Measurements from ENCODE around the gene DOCK9.

Gene DOCK9

DNA sequence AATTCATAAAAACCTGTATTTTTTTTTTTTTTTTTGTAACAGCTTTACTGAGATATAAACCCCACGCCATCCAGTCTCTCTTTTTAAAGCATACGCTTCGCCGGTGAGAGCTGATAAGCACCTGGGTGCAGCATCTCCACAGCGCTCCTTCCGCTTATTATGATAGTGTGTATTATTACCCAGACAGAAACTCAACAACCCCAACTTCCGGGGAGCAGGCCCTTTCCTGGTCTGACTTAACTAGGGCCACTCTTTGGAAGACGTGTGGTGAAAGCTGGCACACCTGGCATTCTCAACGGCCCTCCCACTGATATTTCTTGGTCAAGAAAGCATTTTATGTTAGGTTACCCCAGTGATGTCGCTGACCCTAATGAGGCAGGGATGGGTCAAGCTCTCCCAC lies 173.9 kb downstream of the DOCK9 start:
- H3K4me1 Mint-ChIP-seq (ENCODE audit: low read depth): no peaks in the 10 kb centered on the region
- H3K4me3 Mint-ChIP-seq: no peak overlapping the region
- H3K36me3 Mint-ChIP-seq (ENCODE audit: low read depth): peaks cover 36% of the 10 kb centered on the region
- H3K27me3 Mint-ChIP-seq: no peaks in the 10 kb centered on the region
- no peak overlapping the region for H3K27ac Mint-ChIP-seq
- no peaks in the 10 kb centered on the region for H3K9me3 Mint-ChIP-seq

GRCh38 chr13:98803111-98803561 lies 174.7 kb downstream of the DOCK9 start:
- Mint-ChIP-seq H3K9me3 (no peaks in the 10 kb centered on the region), H3K27me3 (no peaks in the 10 kb centered on the region), H3K4me3 (no peak overlapping the region), H3K36me3 (ENCODE audit: low read depth) (peaks cover 40% of the 10 kb centered on the region), H3K4me1 (ENCODE audit: low read depth) (no peaks in the 10 kb centered on the region), H3K27ac (no peak overlapping the region)

- Mint-ChIP-seq H3K27me3 (no peaks in the 10 kb centered on the region), H3K27ac (no peak overlapping the region), H3K4me1 (ENCODE audit: low read depth) (no peaks in the 10 kb centered on the region), H3K4me3 (no peak overlapping the region), H3K9me3 (no peaks in the 10 kb centered on the region), H3K36me3 (ENCODE audit: low read depth) (peaks cover 41% of the 10 kb centered on the region)
Observed at GRCh38 chr13:98802559-98802958, 175.3 kb downstream of the DOCK9 start.

GRCh38 chr13:98801626-98802418 lies 176.0 kb downstream of the DOCK9 start:
- Mint-ChIP-seq H3K4me3 (no peak overlapping the region), H3K36me3 (ENCODE audit: low read depth) (peaks cover 41% of the 10 kb centered on the region), H3K4me1 (ENCODE audit: low read depth) (no peaks in the 10 kb centered on the region), H3K27ac (no peak overlapping the region), H3K9me3 (no peaks in the 10 kb centered on the region), H3K27me3 (no peaks in the 10 kb centered on the region)

GRCh38 chr13:98800078-98800477 lies 177.8 kb downstream of the DOCK9 start:
- H3K27ac Mint-ChIP-seq: no peak overlapping the region
- no peaks in the 10 kb centered on the region for H3K27me3 Mint-ChIP-seq
- no peak overlapping the region for H3K4me3 Mint-ChIP-seq
- H3K4me1 Mint-ChIP-seq (ENCODE audit: low read depth): no peaks in the 10 kb centered on the region
- H3K36me3 Mint-ChIP-seq (ENCODE audit: low read depth): peaks cover 44% of the 10 kb centered on the region
- no peaks in the 10 kb centered on the region for H3K9me3 Mint-ChIP-seq

- H3K4me3 Mint-ChIP-seq: no peak overlapping the region
- H3K9me3 Mint-ChIP-seq: no peaks in the 10 kb centered on the region
- no peaks in the 10 kb centered on the region for H3K4me1 Mint-ChIP-seq (ENCODE audit: low read depth)
- H3K36me3 Mint-ChIP-seq (ENCODE audit: low read depth): peaks cover 55% of the 10 kb centered on the region
- no peak overlapping the region for H3K27ac Mint-ChIP-seq
- no peaks in the 10 kb centered on the region for H3K27me3 Mint-ChIP-seq
Observed at GRCh38 chr13:98798849-98799645, 178.8 kb downstream of the DOCK9 start.

DNA sequence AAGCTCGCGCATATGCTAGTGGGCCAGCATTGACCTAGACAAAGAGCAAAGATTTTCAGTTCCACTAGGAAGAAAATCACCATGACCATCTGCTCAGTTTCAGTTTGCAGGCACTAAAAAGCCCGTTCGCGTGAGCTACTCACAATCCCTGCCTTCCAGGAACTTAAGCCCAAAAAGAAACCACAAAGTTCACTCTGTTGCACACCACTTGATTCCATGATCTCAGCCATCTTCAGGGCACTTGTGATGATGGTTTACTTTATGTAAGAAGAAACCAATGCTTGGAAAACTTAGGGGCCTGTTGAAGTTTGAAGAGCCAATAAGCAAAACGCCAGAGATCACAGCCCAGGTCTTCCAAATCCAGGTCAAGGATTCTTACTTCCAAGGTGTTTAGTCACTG lies 180.4 kb downstream of the DOCK9 start:
- Mint-ChIP-seq H3K27ac (no peak overlapping the region), H3K9me3 (no peaks in the 10 kb centered on the region), H3K4me3 (no peak overlapping the region), H3K36me3 (ENCODE audit: low read depth) (peaks cover 60% of the 10 kb centered on the region), H3K27me3 (no peaks in the 10 kb centered on the region), H3K4me1 (ENCODE audit: low read depth) (no peaks in the 10 kb centered on the region)

DNA sequence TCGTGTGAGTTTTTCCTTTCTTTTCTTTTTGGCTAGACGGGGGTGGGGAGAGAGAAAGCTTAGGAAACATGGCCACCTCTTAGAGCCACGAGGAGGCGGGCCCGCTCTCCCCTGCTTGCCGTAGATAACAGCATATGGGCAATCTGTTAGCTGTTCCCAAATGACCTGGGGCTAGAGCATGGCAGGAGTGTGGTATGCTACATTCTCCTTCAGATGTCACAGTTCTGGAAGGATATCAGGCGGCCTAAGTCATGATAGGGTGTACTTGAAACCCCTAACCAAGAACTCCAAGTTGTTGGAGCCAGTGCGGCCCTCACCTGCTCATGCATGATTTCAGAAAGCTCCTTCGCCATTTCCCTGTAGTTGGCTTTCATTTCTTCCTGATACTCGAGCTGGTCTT lies 181.1 kb downstream of the DOCK9 start:
- H3K27me3 Mint-ChIP-seq: no peaks in the 10 kb centered on the region
- no peak overlapping the region for H3K4me3 Mint-ChIP-seq
- H3K9me3 Mint-ChIP-seq: no peaks in the 10 kb centered on the region
- no peak overlapping the region for H3K27ac Mint-ChIP-seq
- peaks cover 58% of the 10 kb centered on the region for H3K36me3 Mint-ChIP-seq (ENCODE audit: low read depth)
- H3K4me1 Mint-ChIP-seq (ENCODE audit: low read depth): no peaks in the 10 kb centered on the region

- Mint-ChIP-seq H3K9me3 (no peaks in the 10 kb centered on the region), H3K27ac (no peak overlapping the region), H3K27me3 (no peaks in the 10 kb centered on the region), H3K4me1 (ENCODE audit: low read depth) (no peaks in the 10 kb centered on the region), H3K4me3 (no peak overlapping the region), H3K36me3 (ENCODE audit: low read depth) (peaks cover 58% of the 10 kb centered on the region)
Observed at GRCh38 chr13:98796191-98796590, 181.7 kb downstream of the DOCK9 start.

DNA sequence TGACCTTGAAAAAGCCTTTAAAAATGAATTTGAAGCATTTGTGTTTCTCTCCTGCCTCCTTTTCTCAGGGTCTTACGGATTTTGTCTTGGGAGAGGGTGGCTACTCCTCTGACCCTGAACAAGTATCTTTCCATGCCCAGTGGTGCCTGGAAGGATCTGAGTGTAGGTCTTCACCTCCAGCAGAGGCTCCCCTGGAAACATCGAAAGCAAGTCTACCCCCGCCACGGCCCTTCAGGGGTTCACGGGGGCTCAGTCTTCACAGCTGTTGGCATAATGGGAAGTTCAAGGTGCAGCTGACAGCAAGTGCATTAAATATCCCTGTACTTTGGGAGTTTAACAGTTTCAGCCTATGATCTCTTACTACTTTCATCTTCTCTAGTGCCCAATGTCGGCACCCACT lies 182.6 kb downstream of the DOCK9 start:
- Mint-ChIP-seq H3K27me3 (no peaks in the 10 kb centered on the region), H3K36me3 (ENCODE audit: low read depth) (peaks cover 58% of the 10 kb centered on the region), H3K27ac (no peak overlapping the region)

GRCh38 chr13:98794498-98794897 lies 183.4 kb downstream of the DOCK9 start:
- Mint-ChIP-seq H3K4me3 (no peak overlapping the region), H3K9me3 (peaks cover 4% of the 10 kb centered on the region), H3K27ac (no peak overlapping the region), H3K4me1 (ENCODE audit: low read depth) (no peaks in the 10 kb centered on the region), H3K36me3 (ENCODE audit: low read depth) (peaks cover 52% of the 10 kb centered on the region), H3K27me3 (no peaks in the 10 kb centered on the region)

More for the DNA sequence above, 182.6 kb downstream of the DOCK9 start:
- Mint-ChIP-seq H3K4me3 (no peak overlapping the region), H3K9me3 (no peaks in the 10 kb centered on the region), H3K4me1 (ENCODE audit: low read depth) (no peaks in the 10 kb centered on the region)

- Mint-ChIP-seq H3K4me3 (no peak overlapping the region), H3K27ac (no peak overlapping the region), H3K4me1 (ENCODE audit: low read depth) (no peaks in the 10 kb centered on the region), H3K9me3 (peaks cover 4% of the 10 kb centered on the region), H3K36me3 (ENCODE audit: low read depth) (peaks cover 36% of the 10 kb centered on the region), H3K27me3 (peaks cover 4% of the 10 kb centered on the region)
Observed at GRCh38 chr13:98792785-98793495, 184.9 kb downstream of the DOCK9 start.

- Mint-ChIP-seq H3K4me1 (ENCODE audit: low read depth) (no peaks in the 10 kb centered on the region), H3K27ac (no peak overlapping the region), H3K27me3 (peaks cover 4% of the 10 kb centered on the region), H3K36me3 (ENCODE audit: low read depth) (peaks cover 32% of the 10 kb centered on the region), H3K4me3 (no peak overlapping the region), H3K9me3 (peaks cover 4% of the 10 kb centered on the region)
Observed at GRCh38 chr13:98792321-98792720, 185.5 kb downstream of the DOCK9 start.

DNA sequence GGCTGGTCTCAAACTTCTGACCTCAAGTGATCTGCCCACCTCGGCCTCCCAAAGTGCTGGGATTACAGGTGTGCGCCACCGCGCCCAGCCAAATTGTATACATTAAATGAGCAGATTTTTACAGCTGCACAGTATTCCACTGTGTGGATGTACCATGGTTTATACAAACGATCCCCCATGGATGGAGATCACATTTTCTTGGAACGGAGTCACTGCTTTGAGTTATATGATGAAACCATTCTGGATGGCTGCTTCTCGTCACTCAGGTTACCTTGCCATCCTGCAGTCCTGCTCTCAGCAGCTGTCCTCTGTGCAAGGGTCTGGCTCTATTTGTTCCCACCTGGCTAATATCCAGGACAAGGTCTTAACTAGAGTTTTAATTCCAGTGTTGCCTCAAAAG lies 186.3 kb downstream of the DOCK9 start:
- Mint-ChIP-seq H3K4me3 (no peak overlapping the region), H3K36me3 (ENCODE audit: low read depth) (peaks cover 31% of the 10 kb centered on the region), H3K27ac (no peak overlapping the region), H3K4me1 (ENCODE audit: low read depth) (no peaks in the 10 kb centered on the region), H3K9me3 (peaks cover 4% of the 10 kb centered on the region), H3K27me3 (peaks cover 4% of the 10 kb centered on the region)

DNA sequence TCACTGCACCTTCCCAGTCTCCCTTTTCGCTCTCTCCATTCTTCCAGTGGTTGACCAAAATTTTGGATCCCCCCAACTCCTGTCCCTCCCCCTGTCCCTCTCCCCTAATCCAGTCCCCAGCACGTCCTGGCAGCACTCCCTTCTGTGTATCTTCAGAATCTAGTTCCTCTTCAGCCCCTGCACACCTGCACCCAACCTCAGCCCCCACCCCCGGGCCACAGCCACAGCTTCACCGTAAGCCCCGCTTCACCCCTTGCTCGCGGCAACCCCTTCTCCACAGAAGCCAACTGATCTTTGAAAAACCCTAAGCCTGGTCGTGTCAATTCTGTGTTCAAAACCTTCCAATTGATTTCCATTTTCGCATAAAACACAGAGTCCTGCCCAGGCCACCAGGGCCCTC lies 189.9 kb downstream of the DOCK9 start:
- Mint-ChIP-seq H3K36me3 (ENCODE audit: low read depth) (peaks cover 8% of the 10 kb centered on the region), H3K27me3 (peaks cover 4% of the 10 kb centered on the region), H3K9me3 (peaks cover 4% of the 10 kb centered on the region), H3K4me3 (no peak overlapping the region), H3K4me1 (ENCODE audit: low read depth) (no peaks in the 10 kb centered on the region), H3K27ac (no peak overlapping the region)

All from stimulated activated naive CD8-positive, alpha-beta T cell treated with anti-CD3 and anti-CD28 coated beads, Interleukin-15, Interleukin-2, amounts not matched to agents 100 ng/mL and 50 ng/mL, for 24 hours (primary cell).